ENCODE results near the gene RFFL.

RFFL gene

GRCh38 chr17:34979153-34979552 lies 84.4 kb downstream of the RFFL start:
- Histone ChIP-seq H3K4me1 (ENCODE audit: control insufficient read depth, low read length) (peaks cover 29% of the 10 kb centered on the region), H3K36me3 (ENCODE audit: control insufficient read depth, low read length) (peaks cover 27% of the 10 kb centered on the region), H3K27me3 (ENCODE audit: control insufficient read depth, low read length) (no peaks in the 10 kb centered on the region), H3K4me3 (ENCODE audit: low read length) (peak overlapping the region; percentile 74), H3K9me3 (ENCODE audit: control insufficient read depth, insufficient read depth, low read length) (no peaks in the 10 kb centered on the region), H4K20me1 (ENCODE audit: control insufficient read depth, insufficient read depth, low read depth, low read length) (no peaks in the 10 kb centered on the region), H3F3A (ENCODE audit: control insufficient read depth, insufficient read depth) (0 out of 2 replicates have a peak, but pooled peaks cover 5% of the 10 kb centered on the region), H3K9me2 (replicated peaks; ENCODE audit: control insufficient read depth, low read length) (no peaks in the 10 kb centered on the region), H3K27ac (ENCODE audit: low read depth, low read length) (no peak overlapping the region), H3K4me2 (ENCODE audit: low read length) (peak overlapping the region; percentile 94), H3K79me2 (ENCODE audit: control insufficient read depth, low read length) (peaks cover 43% of the 10 kb centered on the region)
- no peak for TF ChIP-seq EZH2phosphoT487 (IDR thresholded peaks at IDR 0.05; ENCODE audit: borderline replicate concordance, low read length)
- TF ChIP-seq CTCF (IDR thresholded peaks at IDR 0.05; ENCODE audit: low read depth, low read length, poor library complexity, severe bottlenecking), result no peak

- TF ChIP-seq EZH2phosphoT487 (IDR thresholded peaks at IDR 0.05; ENCODE audit: borderline replicate concordance, low read length), result no peak
- no peaks in the 10 kb centered on the region for H4K20me1 ChIP-seq (ENCODE audit: control insufficient read depth, insufficient read depth, low read depth, low read length)
- H3K36me3 ChIP-seq (ENCODE audit: control insufficient read depth, low read length), result no peaks in the 10 kb centered on the region
- no peaks in the 10 kb centered on the region for H3K9me3 ChIP-seq (ENCODE audit: control insufficient read depth, insufficient read depth, low read length)
- no peak overlapping the region for H3K27ac ChIP-seq (ENCODE audit: low read depth, low read length)
- H3K79me2 ChIP-seq (ENCODE audit: control insufficient read depth, low read length), result peaks cover 8% of the 10 kb centered on the region
- no peaks in the 10 kb centered on the region for H3K9me2 ChIP-seq (replicated peaks; ENCODE audit: control insufficient read depth, low read length)
- no peak overlapping the region for H3K4me3 ChIP-seq (ENCODE audit: low read length)
- H3F3A ChIP-seq (ENCODE audit: control insufficient read depth, insufficient read depth), result 0 out of 2 replicates have a peak, but pooled peaks cover 2% of the 10 kb centered on the region
- no peaks in the 10 kb centered on the region for H3K27me3 ChIP-seq (ENCODE audit: control insufficient read depth, low read length)
- peaks cover 10% of the 10 kb centered on the region for H3K4me1 ChIP-seq (ENCODE audit: control insufficient read depth, low read length)
- H3K4me2 ChIP-seq (ENCODE audit: low read length), result no peak overlapping the region
Observed at GRCh38 chr17:34974794-34975785, 88.4 kb downstream of the RFFL start.

- Histone ChIP-seq H3K4me3 (ENCODE audit: low read length) (no peak overlapping the region), H4K20me1 (ENCODE audit: control insufficient read depth, insufficient read depth, low read depth, low read length) (no peaks in the 10 kb centered on the region), H3K9me2 (replicated peaks; ENCODE audit: control insufficient read depth, low read length) (no peaks in the 10 kb centered on the region), H3K9me3 (ENCODE audit: control insufficient read depth, insufficient read depth, low read length) (no peaks in the 10 kb centered on the region), H3K36me3 (ENCODE audit: control insufficient read depth, low read length) (no peaks in the 10 kb centered on the region), H3K27ac (ENCODE audit: low read depth, low read length) (no peak overlapping the region), H3K27me3 (ENCODE audit: control insufficient read depth, low read length) (no peaks in the 10 kb centered on the region), H3K4me2 (ENCODE audit: low read length) (no peak overlapping the region), H3K79me2 (ENCODE audit: control insufficient read depth, low read length) (peaks cover 1% of the 10 kb centered on the region), H3F3A (ENCODE audit: control insufficient read depth, insufficient read depth) (0 out of 2 replicates have a peak, but pooled peaks cover under 1% of the 10 kb centered on the region), H3K4me1 (ENCODE audit: control insufficient read depth, low read length) (peaks cover 2% of the 10 kb centered on the region)
- no peak for TF ChIP-seq CTCF (IDR thresholded peaks at IDR 0.05; ENCODE audit: low read depth, low read length, poor library complexity, severe bottlenecking)
- TF ChIP-seq EZH2phosphoT487 (IDR thresholded peaks at IDR 0.05; ENCODE audit: borderline replicate concordance, low read length), result no peak
Observed at GRCh38 chr17:34974179-34974578, 89.3 kb downstream of the RFFL start.
